C4-2B (cell line): ENCODE data around the gene ARHGAP18.

Experiments
- ZFX ChIP-seq: fragments of 450-650 bp; IDR thresholded peaks from 2 replicates; pipeline ENCODE4 v1.6.1; 2017
- TF ChIP-seq, protein P1 (sequence below): fragments of 450-650 bp; conservative IDR thresholded peaks from 2 replicates; pipeline ENCODE4 v1.5.1; 2017; ENCODE audit warnings: mild to moderate bottlenecking

- TF ChIP-seq, protein P1, sequence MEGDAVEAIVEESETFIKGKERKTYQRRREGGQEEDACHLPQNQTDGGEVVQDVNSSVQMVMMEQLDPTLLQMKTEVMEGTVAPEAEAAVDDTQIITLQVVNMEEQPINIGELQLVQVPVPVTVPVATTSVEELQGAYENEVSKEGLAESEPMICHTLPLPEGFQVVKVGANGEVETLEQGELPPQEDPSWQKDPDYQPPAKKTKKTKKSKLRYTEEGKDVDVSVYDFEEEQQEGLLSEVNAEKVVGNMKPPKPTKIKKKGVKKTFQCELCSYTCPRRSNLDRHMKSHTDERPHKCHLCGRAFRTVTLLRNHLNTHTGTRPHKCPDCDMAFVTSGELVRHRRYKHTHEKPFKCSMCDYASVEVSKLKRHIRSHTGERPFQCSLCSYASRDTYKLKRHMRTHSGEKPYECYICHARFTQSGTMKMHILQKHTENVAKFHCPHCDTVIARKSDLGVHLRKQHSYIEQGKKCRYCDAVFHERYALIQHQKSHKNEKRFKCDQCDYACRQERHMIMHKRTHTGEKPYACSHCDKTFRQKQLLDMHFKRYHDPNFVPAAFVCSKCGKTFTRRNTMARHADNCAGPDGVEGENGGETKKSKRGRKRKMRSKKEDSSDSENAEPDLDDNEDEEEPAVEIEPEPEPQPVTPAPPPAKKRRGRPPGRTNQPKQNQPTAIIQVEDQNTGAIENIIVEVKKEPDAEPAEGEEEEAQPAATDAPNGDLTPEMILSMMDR: no peak
- no peak for TF ChIP-seq ZFX
Measured at GRCh38 chr6:129753422-129753821, 43.4 kb upstream of the ARHGAP18 start.
